ENCODE measurements around the gene IFNAR2. TPM values are rescaled to one million over a fixed set of nuclear protein-coding genes. Genes with fewer than 3 reads are reported as not detected.

Gene IFNAR2
- total and polyA plus RNA-seq, 2 donors from 2014 or later: 14.8 to 56.5 TPM

DNA sequence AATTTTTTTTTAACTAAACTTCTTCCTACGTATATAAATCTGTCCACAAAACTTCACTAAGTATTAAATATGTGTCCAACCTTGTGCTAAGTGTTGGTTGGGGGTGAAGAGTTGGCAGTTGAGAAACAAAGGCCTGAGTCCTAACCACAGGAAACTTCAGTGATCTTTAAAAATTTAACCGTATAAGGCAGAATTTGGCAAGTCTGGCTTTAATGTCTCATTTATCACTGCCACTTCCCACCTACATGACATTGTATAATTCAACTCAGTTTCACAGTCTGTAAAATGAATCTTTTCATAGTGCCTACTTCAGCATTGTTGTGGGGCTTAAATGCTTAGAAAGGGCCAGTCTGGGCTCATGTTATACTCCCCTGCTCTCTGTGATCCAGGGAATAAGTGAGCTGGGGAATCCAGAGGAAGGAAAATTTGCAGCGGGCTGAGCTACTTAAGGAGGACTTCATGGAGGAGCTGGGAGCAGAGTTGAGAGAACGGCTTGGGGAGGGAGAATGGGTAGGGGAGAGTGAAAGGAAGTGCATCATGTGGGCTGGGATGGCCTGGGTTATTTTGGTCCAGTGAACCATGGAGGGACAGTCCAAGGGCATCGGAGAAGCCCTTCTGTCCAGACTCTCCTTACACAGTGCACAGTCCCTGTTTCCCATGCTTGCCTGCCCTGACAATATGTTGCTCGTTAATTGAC lies 14.5 kb downstream of the IFNAR2 start:
- H3K27ac ChIP-seq (ENCODE audit: low read depth in 2 of 2, low read length in 2 of 2): no peak overlapping the region
- no peak for FAIRE-seq
- no peak overlapping the region for H3K4me3 ChIP-seq (ENCODE audit: low read length in 3 of 3)
- intact Hi-C loops (cut with DNase I): no loop called here
- no peak overlapping the region for H3K9ac ChIP-seq (ENCODE audit: low read length in 3 of 3)
- peaks cover 5 to 12% (median 6%) of the 10 kb centered on the region in 3 donors for H3K36me3 ChIP-seq (ENCODE audit: control insufficient read depth in 2 of 3, insufficient read depth in 3 of 3, low read length in 3 of 3)
- H3K4me1 ChIP-seq (ENCODE audit: control insufficient read depth in 2 of 3, insufficient read depth in 2 of 3, low read depth in 1 of 3, low read length in 3 of 3): no peaks in the 10 kb centered on the region
- TF ChIP-seq, protein P1, sequence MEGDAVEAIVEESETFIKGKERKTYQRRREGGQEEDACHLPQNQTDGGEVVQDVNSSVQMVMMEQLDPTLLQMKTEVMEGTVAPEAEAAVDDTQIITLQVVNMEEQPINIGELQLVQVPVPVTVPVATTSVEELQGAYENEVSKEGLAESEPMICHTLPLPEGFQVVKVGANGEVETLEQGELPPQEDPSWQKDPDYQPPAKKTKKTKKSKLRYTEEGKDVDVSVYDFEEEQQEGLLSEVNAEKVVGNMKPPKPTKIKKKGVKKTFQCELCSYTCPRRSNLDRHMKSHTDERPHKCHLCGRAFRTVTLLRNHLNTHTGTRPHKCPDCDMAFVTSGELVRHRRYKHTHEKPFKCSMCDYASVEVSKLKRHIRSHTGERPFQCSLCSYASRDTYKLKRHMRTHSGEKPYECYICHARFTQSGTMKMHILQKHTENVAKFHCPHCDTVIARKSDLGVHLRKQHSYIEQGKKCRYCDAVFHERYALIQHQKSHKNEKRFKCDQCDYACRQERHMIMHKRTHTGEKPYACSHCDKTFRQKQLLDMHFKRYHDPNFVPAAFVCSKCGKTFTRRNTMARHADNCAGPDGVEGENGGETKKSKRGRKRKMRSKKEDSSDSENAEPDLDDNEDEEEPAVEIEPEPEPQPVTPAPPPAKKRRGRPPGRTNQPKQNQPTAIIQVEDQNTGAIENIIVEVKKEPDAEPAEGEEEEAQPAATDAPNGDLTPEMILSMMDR (IDR thresholded peaks at IDR 0.05; ENCODE audit: borderline replicate concordance, extremely low read depth, insufficient read depth): no peak
- no peaks in the 10 kb centered on the region for H3K27me3 ChIP-seq (ENCODE audit: control insufficient read depth, insufficient read depth, low read length)
- DNase-seq: no peak
- H3K9me3 ChIP-seq (ENCODE audit: control insufficient read depth in 2 of 3, insufficient read depth in 1 of 3, low read length in 3 of 3): no peaks in the 10 kb centered on the region

DNA sequence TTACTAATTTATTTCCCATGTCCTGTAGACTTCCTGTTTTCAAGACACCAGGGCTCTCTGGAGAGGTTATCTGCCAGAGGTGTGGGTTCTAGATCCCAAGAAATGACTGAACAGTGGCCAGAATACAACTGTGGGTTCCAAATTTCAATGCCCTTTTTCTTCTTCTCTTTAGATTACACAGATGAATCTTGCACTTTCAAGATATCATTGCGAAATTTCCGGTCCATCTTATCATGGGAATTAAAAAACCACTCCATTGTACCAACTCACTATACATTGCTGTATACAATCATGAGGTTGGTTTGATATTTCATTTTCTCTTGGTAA lies 15.0 kb downstream of the IFNAR2 start:
- FAIRE-seq: no peak

DNA sequence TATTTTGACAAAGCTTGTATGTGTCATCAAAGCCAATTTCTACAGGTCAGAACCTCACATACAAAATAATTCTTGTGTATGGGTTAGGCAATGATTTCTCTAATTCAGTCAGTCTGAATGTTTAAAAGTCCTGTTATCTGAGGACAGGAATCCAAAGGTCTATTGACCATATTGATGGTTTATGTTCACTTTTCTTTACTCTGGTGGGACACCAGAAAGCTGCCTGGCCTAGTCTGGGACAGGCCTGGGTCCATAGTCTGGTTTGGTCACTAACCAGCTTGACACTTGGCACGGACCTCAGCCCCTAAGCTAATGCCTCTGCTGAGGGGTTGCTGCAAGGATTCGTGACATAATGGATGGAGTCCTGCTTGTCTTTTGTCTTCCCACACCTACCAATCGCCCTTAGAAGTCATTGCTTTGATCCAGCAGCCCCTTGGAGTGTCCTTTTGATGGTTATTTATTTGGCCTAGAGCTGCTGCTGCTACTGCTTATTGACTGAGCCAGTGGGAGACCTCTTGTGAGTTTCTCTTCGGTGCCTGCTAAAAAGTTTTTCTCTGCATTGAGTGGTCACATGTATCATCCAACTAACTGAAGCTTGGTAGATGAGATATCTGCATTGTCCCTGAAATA lies 15.7 kb downstream of the IFNAR2 start:
- TF ChIP-seq, protein P1 (IDR thresholded peaks at IDR 0.05; ENCODE audit: borderline replicate concordance, extremely low read depth, insufficient read depth): no peak
- Histone ChIP-seq H3K9ac (ENCODE audit: low read length in 3 of 3) (no peak overlapping the region), H3K27me3 (ENCODE audit: control insufficient read depth, insufficient read depth, low read length) (no peaks in the 10 kb centered on the region), H3K27ac (ENCODE audit: low read depth in 2 of 2, low read length in 2 of 2) (no peak overlapping the region), H3K36me3 (ENCODE audit: control insufficient read depth in 2 of 3, insufficient read depth in 3 of 3, low read length in 3 of 3) (peaks cover 5 to 12% (median 12%) of the 10 kb centered on the region in 3 donors), H3K4me3 (ENCODE audit: low read length in 3 of 3) (no peak overlapping the region), H3K4me1 (ENCODE audit: control insufficient read depth in 2 of 3, insufficient read depth in 2 of 3, low read depth in 1 of 3, low read length in 3 of 3) (no peaks in the 10 kb centered on the region), H3K9me3 (ENCODE audit: control insufficient read depth in 2 of 3, insufficient read depth in 1 of 3, low read length in 3 of 3) (no peaks in the 10 kb centered on the region)
- intact Hi-C loops (cut with DNase I): no loop called here
- DNase-seq: no peak
- no peak for FAIRE-seq

More for the DNA sequence above, 15.0 kb downstream of the IFNAR2 start:
- no peaks in the 10 kb centered on the region for H3K9me3 ChIP-seq (ENCODE audit: control insufficient read depth in 2 of 3, insufficient read depth in 1 of 3, low read length in 3 of 3)
- no peak overlapping the region for H3K4me3 ChIP-seq (ENCODE audit: low read length in 3 of 3)
- H3K27ac ChIP-seq (ENCODE audit: low read depth in 2 of 2, low read length in 2 of 2): no peak overlapping the region
- no peaks in the 10 kb centered on the region for H3K27me3 ChIP-seq (ENCODE audit: control insufficient read depth, insufficient read depth, low read length)
- H3K36me3 ChIP-seq (ENCODE audit: control insufficient read depth in 2 of 3, insufficient read depth in 3 of 3, low read length in 3 of 3): peaks cover 5 to 12% (median 11%) of the 10 kb centered on the region in 3 donors
- DNase-seq: no peak
- no peak overlapping the region for H3K9ac ChIP-seq (ENCODE audit: low read length in 3 of 3)
- TF ChIP-seq, protein P1 (IDR thresholded peaks at IDR 0.05; ENCODE audit: borderline replicate concordance, extremely low read depth, insufficient read depth): no peak
- intact Hi-C loops (cut with DNase I): no loop called here
- H3K4me1 ChIP-seq (ENCODE audit: control insufficient read depth in 2 of 3, insufficient read depth in 2 of 3, low read depth in 1 of 3, low read length in 3 of 3): no peaks in the 10 kb centered on the region

Measured in kidney (tissue), 14 donors.